Measurements from ENCODE around the gene ETS2.

DNA sequence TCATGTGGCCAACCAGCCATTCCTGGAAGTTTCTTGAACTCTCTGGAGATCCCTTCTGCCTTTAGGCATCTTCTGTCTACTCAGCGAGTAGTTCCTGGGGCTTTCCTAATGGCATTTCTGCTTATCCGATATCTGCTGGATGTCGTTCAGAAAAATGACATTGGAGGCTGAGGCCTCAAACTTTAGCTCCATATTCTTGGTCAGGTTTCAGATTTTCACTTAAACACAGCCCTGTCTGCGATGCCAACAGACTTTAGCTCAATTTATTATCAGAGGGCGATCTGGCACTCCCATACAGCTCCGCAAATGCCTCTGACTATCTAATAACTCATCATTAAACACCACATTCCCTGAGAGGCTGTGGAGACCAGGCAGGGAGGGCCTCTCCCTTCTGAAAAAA lies 46.3 kb upstream of the ETS2 start:
- TF ChIP-seq, protein P1, sequence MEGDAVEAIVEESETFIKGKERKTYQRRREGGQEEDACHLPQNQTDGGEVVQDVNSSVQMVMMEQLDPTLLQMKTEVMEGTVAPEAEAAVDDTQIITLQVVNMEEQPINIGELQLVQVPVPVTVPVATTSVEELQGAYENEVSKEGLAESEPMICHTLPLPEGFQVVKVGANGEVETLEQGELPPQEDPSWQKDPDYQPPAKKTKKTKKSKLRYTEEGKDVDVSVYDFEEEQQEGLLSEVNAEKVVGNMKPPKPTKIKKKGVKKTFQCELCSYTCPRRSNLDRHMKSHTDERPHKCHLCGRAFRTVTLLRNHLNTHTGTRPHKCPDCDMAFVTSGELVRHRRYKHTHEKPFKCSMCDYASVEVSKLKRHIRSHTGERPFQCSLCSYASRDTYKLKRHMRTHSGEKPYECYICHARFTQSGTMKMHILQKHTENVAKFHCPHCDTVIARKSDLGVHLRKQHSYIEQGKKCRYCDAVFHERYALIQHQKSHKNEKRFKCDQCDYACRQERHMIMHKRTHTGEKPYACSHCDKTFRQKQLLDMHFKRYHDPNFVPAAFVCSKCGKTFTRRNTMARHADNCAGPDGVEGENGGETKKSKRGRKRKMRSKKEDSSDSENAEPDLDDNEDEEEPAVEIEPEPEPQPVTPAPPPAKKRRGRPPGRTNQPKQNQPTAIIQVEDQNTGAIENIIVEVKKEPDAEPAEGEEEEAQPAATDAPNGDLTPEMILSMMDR (IDR thresholded peaks at IDR 0.05), result no peak
- no peak for TF ChIP-seq POLR2A (IDR thresholded peaks at IDR 0.05)
